ENCODE measurements around the gene DAG1. TPM values are rescaled to one million over a fixed set of nuclear protein-coding genes. Genes with fewer than 3 reads are reported as not detected.
A peak's percentile ranks its signal among the peaks of the same experiment; 100 is the strongest.

DAG1 gene
- total RNA-seq, 1 donor from 2014 or later: 46.8 TPM

GRCh38 chr3:49519296-49519695 lies 49.2 kb downstream of the DAG1 start:
- Mint-ChIP-seq H3K4me3 (ENCODE audit: unreplicated experiment) (no peak overlapping the region), H3K36me3 (ENCODE audit: unreplicated experiment) (no peaks in the 10 kb centered on the region)

GRCh38 chr3:49519916-49520385 lies 49.9 kb downstream of the DAG1 start:
- no peak for TF ChIP-seq CTCF (IDR thresholded peaks at IDR 0.05; ENCODE audit: partially characterized antibody, unreplicated experiment)
- Mint-ChIP-seq H3K27me3 (ENCODE audit: unreplicated experiment) (peaks cover 3% of the 10 kb centered on the region), H3K36me3 (ENCODE audit: unreplicated experiment) (no peaks in the 10 kb centered on the region), H3K9me3 (ENCODE audit: unreplicated experiment) (no peaks in the 10 kb centered on the region), H3K27ac (ENCODE audit: unreplicated experiment) (peak overlapping the region; percentile 85), H3K4me1 (ENCODE audit: low read depth, unreplicated experiment) (peaks cover 9% of the 10 kb centered on the region), H3K4me3 (ENCODE audit: unreplicated experiment) (no peak overlapping the region)
- no peak for DNase-seq

More at GRCh38 chr3:49519296-49519695, 49.2 kb downstream of the DAG1 start:
- Mint-ChIP-seq H3K4me1 (ENCODE audit: low read depth, unreplicated experiment) (peaks cover 9% of the 10 kb centered on the region), H3K27ac (ENCODE audit: unreplicated experiment) (no peak overlapping the region), H3K27me3 (ENCODE audit: unreplicated experiment) (peaks cover 3% of the 10 kb centered on the region), H3K9me3 (ENCODE audit: unreplicated experiment) (no peaks in the 10 kb centered on the region)
- DNase-seq: no peak
- no peak for TF ChIP-seq CTCF (IDR thresholded peaks at IDR 0.05; ENCODE audit: partially characterized antibody, unreplicated experiment)

GRCh38 chr3:49523756-49524747 lies 54.0 kb downstream of the DAG1 start:
- no peaks in the 10 kb centered on the region for H3K9me3 Mint-ChIP-seq (ENCODE audit: unreplicated experiment)
- no peak overlapping the region for H3K27ac Mint-ChIP-seq (ENCODE audit: unreplicated experiment)
- peaks cover 9% of the 10 kb centered on the region for H3K4me1 Mint-ChIP-seq (ENCODE audit: low read depth, unreplicated experiment)
- DNase-seq: no peak
- no peaks in the 10 kb centered on the region for H3K36me3 Mint-ChIP-seq (ENCODE audit: unreplicated experiment)
- no peak overlapping the region for H3K4me3 Mint-ChIP-seq (ENCODE audit: unreplicated experiment)
- H3K27me3 Mint-ChIP-seq (ENCODE audit: unreplicated experiment): peaks cover 3% of the 10 kb centered on the region
- no peak for TF ChIP-seq CTCF (IDR thresholded peaks at IDR 0.05; ENCODE audit: partially characterized antibody, unreplicated experiment)

- Mint-ChIP-seq H3K9me3 (ENCODE audit: unreplicated experiment) (peaks cover 3% of the 10 kb centered on the region), H3K4me1 (ENCODE audit: low read depth, unreplicated experiment) (no peaks in the 10 kb centered on the region)
Observed at GRCh38 chr3:49529567-49529966, 59.5 kb downstream of the DAG1 start.

More at GRCh38 chr3:49529567-49529966, 59.5 kb downstream of the DAG1 start:
- TF ChIP-seq CTCF (IDR thresholded peaks at IDR 0.05; ENCODE audit: partially characterized antibody, unreplicated experiment): no peak
- no peak overlapping the region for H3K27ac Mint-ChIP-seq (ENCODE audit: unreplicated experiment)
- no peak overlapping the region for H3K4me3 Mint-ChIP-seq (ENCODE audit: unreplicated experiment)
- no peak for DNase-seq
- H3K27me3 Mint-ChIP-seq (ENCODE audit: unreplicated experiment): peaks cover 3% of the 10 kb centered on the region
- no peaks in the 10 kb centered on the region for H3K36me3 Mint-ChIP-seq (ENCODE audit: unreplicated experiment)

Data from glutamatergic neuron (in vitro differentiated cells).